A204.1 (cell line): Measurements from ENCODE around the gene GINS3.

Experiments
- FAIRE-seq: peaks from 2 replicates; lab custom pipeline; 2012; peaks lifted over from hg19 to GRCh38; lab: Jason Lieb, UNC

The GINS3 gene

DNA sequence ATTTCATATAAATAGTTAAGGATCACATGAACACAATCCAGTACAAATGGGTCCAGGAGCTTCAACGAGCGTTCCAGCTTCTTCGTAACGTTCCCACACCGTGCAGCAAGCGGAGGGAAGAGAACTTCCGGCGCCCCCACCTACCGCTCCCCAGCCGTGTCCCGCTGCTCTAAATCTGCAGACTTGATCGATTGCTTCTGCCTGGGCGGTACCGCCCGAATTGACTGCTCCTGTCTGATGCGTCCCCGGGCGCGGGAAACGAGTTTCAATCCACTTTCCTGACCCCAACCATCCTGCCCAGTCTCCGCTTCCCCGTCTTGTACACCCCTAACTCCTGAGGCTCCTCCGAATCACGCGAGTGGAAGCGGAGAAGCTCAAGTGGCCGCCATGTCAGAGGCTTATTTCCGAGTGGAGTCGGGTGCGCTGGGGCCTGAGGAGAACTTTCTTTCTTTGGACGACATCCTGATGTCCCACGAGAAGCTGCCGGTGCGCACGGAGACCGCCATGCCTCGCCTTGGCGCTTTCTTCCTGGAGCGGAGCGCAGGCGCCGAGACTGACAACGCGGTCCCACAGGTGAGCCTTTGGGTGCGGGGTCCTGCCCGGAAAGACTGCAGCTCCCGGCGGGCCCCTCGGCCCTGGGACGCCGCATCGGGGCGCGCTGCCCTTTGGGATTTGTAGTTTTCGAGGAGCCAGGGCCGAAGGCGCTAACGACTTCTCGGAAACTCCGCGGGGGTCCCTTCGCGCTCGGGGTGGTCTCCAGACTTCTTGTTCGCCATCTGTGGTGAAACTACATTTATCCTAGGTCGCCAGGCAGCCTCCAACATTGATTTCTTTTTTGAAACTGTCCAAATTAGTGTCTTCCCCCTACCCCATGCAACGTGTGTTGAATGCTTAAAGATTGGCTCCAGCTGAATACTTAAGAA, at the start of gene GINS3:
TSS of gene GINS3 (plus strand) at position 257 of the 923 bp plus-strand sequence. CDS start at position 388, 131 bp downstream.
- FAIRE-seq, result no peak

DNA sequence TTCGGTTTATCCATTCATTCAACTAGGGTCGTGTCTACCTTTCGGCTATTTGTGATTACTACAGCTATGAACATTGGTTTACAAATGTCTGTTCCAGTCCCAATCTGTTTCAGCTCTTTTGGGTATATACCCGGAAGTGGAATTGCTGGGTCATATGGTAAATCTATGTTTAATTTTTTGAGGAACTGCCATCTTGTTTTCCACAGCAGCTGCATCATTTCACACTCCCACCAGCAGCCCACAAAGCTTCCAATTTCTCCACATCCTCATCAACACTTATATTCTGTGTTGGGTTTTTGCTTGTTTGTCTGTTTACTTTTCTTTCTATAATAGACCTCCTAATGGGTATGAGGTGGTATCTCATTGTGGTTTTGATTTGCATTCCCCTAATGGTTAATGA, 48.7 kb upstream of the GINS3 start:
- FAIRE-seq, result no peak

- FAIRE-seq, result peak; percentile 96
These were observed 46.5 kb upstream of the GINS3 start for GRCh38 chr16:58345574-58346354.

- FAIRE-seq, result no peak
These were observed 45.4 kb upstream of the GINS3 start for GRCh38 chr16:58346831-58347371.

GRCh38 chr16:58348986-58349385, 43.3 kb upstream of the GINS3 start:
- no peak for FAIRE-seq

DNA sequence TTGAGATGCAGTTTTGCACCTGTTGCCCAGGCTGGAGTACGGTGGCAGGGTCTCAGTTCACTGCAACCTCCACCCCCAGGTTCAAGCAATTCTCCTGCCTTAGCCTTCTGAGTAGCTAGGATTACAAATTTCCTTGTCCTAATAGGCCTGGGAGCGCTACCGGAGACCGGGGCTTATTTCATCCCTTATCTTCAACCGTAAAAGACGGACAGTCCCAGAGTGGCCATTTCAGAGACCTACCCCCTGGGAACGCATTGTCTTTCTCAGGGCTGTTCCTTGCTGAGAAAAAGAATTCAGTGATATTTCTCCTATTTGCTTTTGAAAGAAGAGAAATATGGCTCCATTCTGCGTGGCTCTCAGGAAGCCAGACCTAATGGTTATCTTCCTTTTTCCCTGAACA, 39.6 kb upstream of the GINS3 start:
- FAIRE-seq, result no peak

- no peak for FAIRE-seq
These were observed 32.1 kb upstream of the GINS3 start for GRCh38 chr16:58360041-58360634.

DNA sequence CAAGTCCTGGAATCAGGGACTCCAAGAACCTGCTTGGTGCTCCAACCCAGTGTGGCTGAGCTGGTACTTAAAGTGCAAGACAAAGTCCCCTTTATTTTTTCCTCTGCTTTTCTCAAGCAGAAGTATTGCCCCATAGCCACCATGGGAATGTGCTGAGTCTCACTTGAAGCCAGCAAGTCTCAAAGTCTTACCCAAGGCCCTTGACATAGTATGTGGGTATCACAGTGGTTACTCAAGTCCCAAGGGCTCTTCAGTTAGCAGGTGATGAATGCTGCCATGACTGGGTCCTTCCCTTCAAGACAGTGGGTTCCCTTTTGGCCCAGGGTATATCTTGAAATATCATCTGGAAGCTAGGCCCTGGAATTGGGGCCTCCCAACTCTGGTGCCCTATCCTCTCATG, 30.5 kb upstream of the GINS3 start:
- FAIRE-seq, result no peak

DNA sequence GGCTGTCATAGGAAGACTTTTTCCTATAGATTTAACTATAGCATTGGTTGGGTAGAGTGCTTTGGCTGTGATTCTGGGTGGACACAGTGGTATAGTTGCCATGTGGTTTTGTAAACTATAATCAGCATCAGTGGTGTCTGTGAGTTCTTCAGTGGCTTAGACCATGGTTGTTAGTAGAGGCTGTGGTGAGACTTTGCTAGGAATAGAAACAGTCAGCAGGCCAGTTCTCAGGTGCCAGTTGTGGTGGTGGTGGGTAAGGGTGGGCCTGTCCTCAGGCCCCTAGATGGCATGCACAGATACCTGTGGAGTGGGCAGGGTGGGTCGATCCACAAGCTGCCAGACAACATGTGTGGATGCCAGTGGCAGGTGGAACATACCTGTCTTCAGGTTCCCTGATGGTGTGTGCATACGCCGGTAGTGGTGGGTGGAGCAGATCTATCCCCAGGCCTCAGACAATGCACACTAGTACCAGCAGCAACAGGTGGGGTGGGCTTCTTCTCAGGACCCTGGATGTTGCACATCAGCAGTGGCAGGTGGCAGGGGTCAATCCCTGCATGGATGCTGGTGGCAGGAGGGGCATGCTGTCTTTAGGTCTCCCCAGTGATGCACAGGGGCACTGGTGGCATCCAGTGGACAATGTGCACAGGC, 28.4 kb upstream of the GINS3 start:
- no peak for FAIRE-seq

DNA sequence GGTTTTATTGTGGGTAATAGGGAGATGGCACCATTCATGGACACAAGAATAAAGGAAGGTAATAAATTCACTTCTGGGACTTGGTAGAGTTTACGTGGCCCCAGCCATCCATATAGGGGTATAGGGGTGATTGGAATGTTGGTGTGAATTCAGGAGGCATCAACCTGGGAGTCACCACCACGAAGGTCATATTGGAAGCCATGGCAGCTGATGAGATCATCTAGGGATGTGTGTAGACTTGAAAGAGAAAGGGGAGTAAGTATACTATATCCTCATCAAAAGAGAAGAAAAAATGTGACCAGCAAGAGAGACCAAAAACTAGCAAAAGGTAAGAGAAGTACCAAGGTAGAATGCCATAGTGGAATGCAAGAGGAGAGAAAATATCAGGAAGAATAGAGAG, 26.6 kb upstream of the GINS3 start:
- FAIRE-seq, result no peak

DNA sequence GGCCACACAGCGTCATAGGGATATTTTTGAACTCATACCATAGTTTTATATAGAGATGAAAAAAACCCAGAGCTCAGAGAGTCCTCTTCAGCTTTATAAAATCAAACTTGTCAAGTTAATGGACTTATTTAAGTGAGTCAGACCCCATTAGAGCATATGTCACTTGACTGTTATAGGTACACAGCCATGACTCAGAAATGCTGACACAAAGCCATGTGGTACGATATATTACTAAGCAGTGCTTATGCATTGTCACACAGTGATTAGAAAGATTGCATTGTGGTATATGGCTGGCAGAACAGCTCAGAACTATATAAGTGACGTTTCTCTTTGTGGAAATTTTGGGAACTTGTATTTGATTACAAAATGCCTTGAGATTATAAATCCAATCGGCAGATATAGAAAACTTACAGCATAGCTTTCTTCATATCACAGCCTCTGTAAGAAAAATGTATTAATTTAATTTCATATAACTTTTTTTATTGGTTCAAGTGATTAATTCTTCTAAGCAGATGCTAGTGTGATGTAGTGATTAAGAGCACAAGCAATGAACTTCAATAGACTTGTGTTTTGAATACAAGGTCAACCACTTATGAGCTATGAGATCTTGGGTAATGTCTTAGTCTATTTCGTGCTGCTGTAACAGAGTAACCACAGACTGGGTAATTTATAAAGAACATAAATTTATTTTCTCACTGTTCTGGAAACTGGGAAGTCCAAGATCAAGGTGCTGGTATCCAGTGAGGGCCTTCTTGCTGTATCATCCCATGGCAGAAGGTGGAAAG, 25.8 kb upstream of the GINS3 start:
- no peak for FAIRE-seq

- no peak for FAIRE-seq
These were observed 25.0 kb upstream of the GINS3 start for GRCh38 chr16:58367252-58367651.

GRCh38 chr16:58371841-58372240, 20.4 kb upstream of the GINS3 start:
- no peak for FAIRE-seq

DNA sequence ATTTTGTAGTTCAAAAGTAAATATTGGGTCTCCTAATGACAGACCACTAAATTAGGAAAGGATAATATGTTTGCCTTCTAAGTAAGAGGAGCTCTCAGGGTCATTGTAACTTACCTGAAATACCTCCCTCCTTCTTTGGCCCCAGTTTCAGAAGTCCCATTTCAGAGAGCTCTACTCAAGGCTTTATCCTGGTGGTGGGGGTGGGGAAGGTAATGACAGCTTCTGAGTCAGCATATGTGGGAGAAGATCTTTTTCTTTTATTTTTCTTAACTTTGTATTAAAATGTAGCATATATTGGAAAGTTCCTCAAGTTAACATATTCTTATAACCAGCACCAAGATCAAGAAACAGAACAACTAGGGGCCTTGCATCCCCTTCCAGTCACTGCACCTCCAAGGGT, 16.9 kb upstream of the GINS3 start:
- FAIRE-seq, result no peak

DNA sequence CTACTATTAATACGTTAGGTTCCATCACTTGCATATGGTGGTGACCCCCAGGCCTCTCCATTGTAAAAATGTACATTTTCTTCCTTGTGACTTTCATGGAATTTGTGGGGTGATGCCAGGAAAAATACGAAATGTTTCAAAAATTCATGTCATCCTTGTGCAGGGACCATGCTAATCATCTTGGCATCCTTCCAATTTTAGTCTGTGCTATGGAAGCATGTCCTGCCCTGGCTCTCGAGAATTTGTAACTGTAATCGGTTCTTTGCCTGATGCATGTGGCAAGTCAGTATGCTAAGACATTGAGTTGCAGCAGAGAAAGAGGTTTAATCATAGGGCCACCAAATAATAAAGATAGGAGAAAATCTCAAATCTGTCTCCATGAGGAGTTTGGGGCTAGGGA, 14.3 kb upstream of the GINS3 start:
- FAIRE-seq, result no peak

DNA sequence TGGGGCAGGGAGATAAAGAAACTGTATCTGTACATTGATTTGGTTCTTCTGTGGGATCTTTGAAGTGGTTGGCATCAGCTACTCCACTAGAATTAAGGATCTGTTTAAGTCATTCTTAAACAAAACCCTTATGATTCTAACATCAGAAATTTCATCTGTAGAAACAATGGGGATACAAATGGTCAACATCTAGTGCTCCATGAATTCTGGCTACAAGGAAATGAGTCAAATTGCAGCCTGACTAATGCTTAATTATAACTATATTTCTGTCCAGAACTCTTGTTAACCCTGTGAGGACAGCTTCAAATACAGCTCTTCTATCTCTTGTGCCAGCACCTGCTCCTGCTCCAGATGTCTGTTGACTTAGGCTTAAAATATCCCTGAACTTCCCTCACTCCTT, 13.9 kb upstream of the GINS3 start:
- no peak for FAIRE-seq

DNA sequence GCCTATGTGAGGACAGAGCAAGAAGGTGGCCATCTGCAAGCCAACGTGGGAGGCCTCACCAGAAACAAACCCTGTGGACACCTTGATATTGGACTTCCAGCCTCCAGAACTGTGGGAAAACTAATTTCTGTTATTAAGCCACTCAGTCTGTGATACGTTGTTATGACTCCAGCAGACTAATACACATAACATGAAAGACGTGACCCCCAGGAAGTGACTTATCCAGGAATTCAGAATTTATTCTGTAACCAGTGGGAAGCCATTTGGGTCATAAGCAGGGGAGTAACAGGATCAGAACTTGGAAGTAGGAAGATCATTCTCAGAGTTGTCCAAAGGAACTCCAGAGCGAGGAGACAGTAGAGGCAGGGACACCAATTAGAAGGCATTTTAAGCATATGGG, 12.5 kb upstream of the GINS3 start:
- no peak for FAIRE-seq

GRCh38 chr16:58381661-58382060, 10.6 kb upstream of the GINS3 start:
- no peak for FAIRE-seq

DNA sequence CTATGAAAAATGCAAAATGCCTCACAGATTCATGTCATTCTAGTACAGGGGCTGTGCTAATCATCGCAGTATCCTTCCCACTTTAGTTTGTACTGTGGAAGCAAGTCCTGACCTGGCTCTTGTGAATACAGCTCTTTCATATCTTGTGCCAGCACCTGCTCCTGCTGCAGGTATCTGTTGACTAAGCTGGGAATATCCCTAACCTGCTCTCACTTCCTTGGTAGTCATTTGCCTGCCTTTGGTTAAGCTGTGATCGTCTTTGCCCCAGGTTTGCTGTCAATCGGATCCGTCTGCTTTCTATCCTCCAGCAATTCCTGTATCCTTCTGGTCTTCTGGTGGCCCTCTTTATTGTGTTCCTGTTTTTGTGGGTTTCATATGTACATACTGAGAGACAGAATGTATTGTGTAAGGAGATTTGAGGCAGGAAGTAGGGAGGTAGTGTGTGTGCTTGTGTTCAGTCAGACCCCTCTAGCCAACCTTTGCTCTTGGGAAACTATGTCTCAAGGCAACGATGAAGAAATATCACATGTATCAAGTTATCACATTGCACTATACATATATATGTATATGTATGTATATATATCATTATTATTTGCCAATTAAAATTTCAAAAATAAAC, 7.7 kb upstream of the GINS3 start:
- FAIRE-seq, result no peak

- no peak for FAIRE-seq
These were observed 7.0 kb upstream of the GINS3 start for GRCh38 chr16:58385218-58385773.

DNA sequence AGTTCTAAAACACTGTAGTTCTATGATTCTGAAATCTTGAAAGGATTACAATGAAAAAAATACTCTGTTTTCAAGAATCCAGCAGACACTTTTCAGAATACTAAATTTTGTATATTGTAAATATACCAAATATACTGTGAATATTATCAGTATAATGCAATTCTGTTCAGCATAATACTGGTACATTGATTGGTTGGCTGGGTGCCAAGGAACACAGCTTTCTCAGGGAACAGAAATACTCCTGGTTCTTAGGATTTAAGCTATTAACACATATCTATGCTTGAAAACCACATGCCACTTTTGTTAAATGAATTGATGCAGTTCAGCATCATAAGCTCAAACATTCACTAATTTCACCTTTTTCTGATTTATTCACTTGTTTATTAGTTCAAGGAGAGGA, 2.5 kb upstream of the GINS3 start:
- no peak for FAIRE-seq
